ENCODE measurements around the gene CYYR1.

DNA sequence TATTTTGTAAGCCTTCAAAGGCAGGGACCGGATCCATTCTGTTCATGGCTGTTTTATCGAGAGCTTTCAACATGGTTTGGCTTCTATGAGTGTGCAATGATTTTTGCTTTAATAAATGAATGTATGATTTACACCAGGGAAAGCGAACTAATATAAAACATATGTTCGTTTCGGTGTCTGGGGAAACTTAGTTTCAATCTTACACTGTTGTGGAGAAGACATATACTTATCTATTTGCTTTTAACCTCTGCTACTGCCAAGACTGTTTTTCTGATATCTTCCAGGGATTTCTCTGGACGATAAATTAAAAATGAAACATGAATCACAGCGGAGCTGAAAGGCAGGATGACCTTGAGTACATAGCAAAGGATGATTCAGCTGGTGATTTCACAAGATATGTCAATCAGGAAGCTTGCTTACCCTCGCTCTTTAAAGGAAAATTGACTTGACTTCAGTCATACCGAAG lies 14.7 kb upstream of the CYYR1 start:
- TF ChIP-seq, protein P1, sequence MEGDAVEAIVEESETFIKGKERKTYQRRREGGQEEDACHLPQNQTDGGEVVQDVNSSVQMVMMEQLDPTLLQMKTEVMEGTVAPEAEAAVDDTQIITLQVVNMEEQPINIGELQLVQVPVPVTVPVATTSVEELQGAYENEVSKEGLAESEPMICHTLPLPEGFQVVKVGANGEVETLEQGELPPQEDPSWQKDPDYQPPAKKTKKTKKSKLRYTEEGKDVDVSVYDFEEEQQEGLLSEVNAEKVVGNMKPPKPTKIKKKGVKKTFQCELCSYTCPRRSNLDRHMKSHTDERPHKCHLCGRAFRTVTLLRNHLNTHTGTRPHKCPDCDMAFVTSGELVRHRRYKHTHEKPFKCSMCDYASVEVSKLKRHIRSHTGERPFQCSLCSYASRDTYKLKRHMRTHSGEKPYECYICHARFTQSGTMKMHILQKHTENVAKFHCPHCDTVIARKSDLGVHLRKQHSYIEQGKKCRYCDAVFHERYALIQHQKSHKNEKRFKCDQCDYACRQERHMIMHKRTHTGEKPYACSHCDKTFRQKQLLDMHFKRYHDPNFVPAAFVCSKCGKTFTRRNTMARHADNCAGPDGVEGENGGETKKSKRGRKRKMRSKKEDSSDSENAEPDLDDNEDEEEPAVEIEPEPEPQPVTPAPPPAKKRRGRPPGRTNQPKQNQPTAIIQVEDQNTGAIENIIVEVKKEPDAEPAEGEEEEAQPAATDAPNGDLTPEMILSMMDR (IDR thresholded peaks at IDR 0.05), result no peak
- TF ChIP-seq POLR2A (IDR thresholded peaks at IDR 0.05), result no peak
